Measurements from ENCODE around the gene PLAGL1. TPM values are rescaled to one million over a fixed set of nuclear protein-coding genes. Genes with fewer than 3 reads are reported as not detected.
A peak's percentile ranks its signal among the peaks of the same experiment; 100 is the strongest.
"Not testable (repeated sequence)": the region's sequence is repeated elsewhere in the genome, so short reads cannot be mapped to it uniquely, and the experiment has no call there.

PLAGL1 gene
- total RNA-seq, 6 experiments from 2014 or later = 0.74 to 3.2 (median 1.6) TPM

GRCh38 chr6:144013486-144013909, 5.4 kb upstream of the PLAGL1 start:
- H3K4me1 ChIP-seq = no peaks in the 10 kb centered on the region
- ATAC-seq = peak; percentile 81 to 89 (median 86)
- DNase-seq = peak; percentile 70 to 73 (median 71)
- 14% methylated on average over 6 of the region's 8 CpGs for WGBS (ENCODE audit: insufficient coverage, low coverage, low lambda C conversion rate, missing lambda C conversion rate)
- no peaks in the 10 kb centered on the region for H3K27me3 ChIP-seq
- H3K27ac ChIP-seq = no peak overlapping the region
- no peaks in the 10 kb centered on the region for H3K36me3 ChIP-seq
- no peak overlapping the region for H3K4me3 ChIP-seq
- TF ChIP-seq POLR2A (IDR thresholded peaks at IDR 0.05) (no peak), CTCF (IDR thresholded peaks at IDR 0.05) (peak; percentile 85 to 95 (median 90))
- H3K9me3 ChIP-seq = no peaks in the 10 kb centered on the region
- intact Hi-C loops (cut with DNase I) = loop anchor here (5.0 kb wide), 2 partner anchors 71 to 436 kb away; no protein-coding TSS in a partner anchor

- no peak overlapping the region for H3K4me3 ChIP-seq
- H3K4me1 ChIP-seq = no peaks in the 10 kb centered on the region
- no peaks in the 10 kb centered on the region for H3K36me3 ChIP-seq
- H3K27me3 ChIP-seq = no peaks in the 10 kb centered on the region
- no peak for DNase-seq
- H3K27ac ChIP-seq = no peak overlapping the region
- intact Hi-C loops (cut with DNase I) = loop anchor here (5.0 kb wide), 2 partner anchors 70 to 435 kb away; no protein-coding TSS in a partner anchor
- no peak for ATAC-seq
- 79% methylated on average over 1 of the region's 1 CpG for WGBS (ENCODE audit: insufficient coverage, low coverage, low lambda C conversion rate, missing lambda C conversion rate)
- H3K9me3 ChIP-seq = no peaks in the 10 kb centered on the region
- TF ChIP-seq CTCF (IDR thresholded peaks at IDR 0.05) (no peak), POLR2A (IDR thresholded peaks at IDR 0.05) (no peak)
Measured at GRCh38 chr6:144012534-144012933, 4.5 kb upstream of the PLAGL1 start.

- not testable (repeated sequence) for H3K27me3 ChIP-seq, DNase-seq, H3K36me3 ChIP-seq, H3K4me1 ChIP-seq, H3K27ac ChIP-seq, H3K4me3 ChIP-seq, H3K9me3 ChIP-seq, ATAC-seq
- WGBS (ENCODE audit: insufficient coverage, low coverage, low lambda C conversion rate, missing lambda C conversion rate) = 58% methylated on average over 2 of the region's 2 CpGs
- intact Hi-C loops (cut with DNase I) = loop anchor here (5.0 kb wide), 2 partner anchors 67 to 432 kb away; no protein-coding TSS in a partner anchor
Measured at GRCh38 chr6:144009628-144010027, 1.6 kb upstream of the PLAGL1 start.

- H3K4me1 ChIP-seq = no peaks in the 10 kb centered on the region
- no peaks in the 10 kb centered on the region for H3K27me3 ChIP-seq
- H3K9me3 ChIP-seq = no peaks in the 10 kb centered on the region
- WGBS (ENCODE audit: insufficient coverage, low coverage, low lambda C conversion rate, missing lambda C conversion rate) = 79% methylated on average over 9 of the region's 9 CpGs
- no peak overlapping the region for H3K27ac ChIP-seq
- ATAC-seq = no peak
- no peak for DNase-seq
- intact Hi-C loops (cut with DNase I) = no loop called here
- no peaks in the 10 kb centered on the region for H3K36me3 ChIP-seq
- no peak overlapping the region for H3K4me3 ChIP-seq
- TF ChIP-seq CTCF (IDR thresholded peaks at IDR 0.05) (no peak), POLR2A (IDR thresholded peaks at IDR 0.05) (no peak)
Measured at GRCh38 chr6:144008846-144009245, 787 bp upstream of the PLAGL1 start.

- no peak for DNase-seq
- H3K4me1 ChIP-seq = no peaks in the 10 kb centered on the region
- intact Hi-C loops (cut with DNase I) = no loop called here
- peak overlapping the region; percentile 27 to 42 (median 28) for H3K4me3 ChIP-seq
- no peaks in the 10 kb centered on the region for H3K27me3 ChIP-seq
- H3K9me3 ChIP-seq = no peaks in the 10 kb centered on the region
- no peak overlapping the region for H3K27ac ChIP-seq
- WGBS (ENCODE audit: insufficient coverage, low coverage, low lambda C conversion rate, missing lambda C conversion rate) = 30% methylated on average over 25 of the region's 52 CpGs
- no peaks in the 10 kb centered on the region for H3K36me3 ChIP-seq
- TF ChIP-seq CTCF (IDR thresholded peaks at IDR 0.05) (no peak), POLR2A (IDR thresholded peaks at IDR 0.05) (no peak)
- peak in 3 of 4 donors; percentile 25 to 45 (median 27) for ATAC-seq
Measured at GRCh38 chr6:144007478-144008119, 460 bp downstream of the PLAGL1 start.
